Neural cell (in vitro differentiated cells): Measurements from ENCODE around the gene EHMT1. TPM values are rescaled to one million over a fixed set of nuclear protein-coding genes. Genes with fewer than 3 reads are reported as not detected.
"Not testable (repeated sequence)": the region's sequence is repeated elsewhere in the genome, so short reads cannot be mapped to it uniquely, and the experiment has no call there.

Experiments
- H2AFZ ChIP-seq: fragments of 200-600, 300-800 bp; sonication (generic), shearing (Covaris generic); 2 replicates; pipeline ENCODE4 v1.6.0; 2014; ENCODE audit warnings: low read depth, mild to moderate bottlenecking, antibody characterized with exemption, low read length, moderate library complexity
- H3F3A ChIP-seq: fragments of 200-600 bp; shearing (Covaris generic); 2 replicates; pipeline ENCODE4 v1.6.1; 2016; ENCODE audit warnings: mild to moderate bottlenecking, moderate library complexity, mixed read lengths, antibody characterized with exemption, low read length; ENCODE audit not compliant: insufficient read depth, poor library complexity, severe bottlenecking
- H3K27ac ChIP-seq: fragments of 200-600, 300-800 bp; sonication (generic), shearing (Covaris generic); 2 replicates; pipeline ENCODE4 v1.5.1; 2014; ENCODE audit warnings: mild to moderate bottlenecking, low read length, moderate library complexity
- H3K27me3 ChIP-seq: fragments of 300-800, 200-600 bp; sonication (generic), shearing (Covaris generic); 2 replicates; pipeline ENCODE4 v1.6.0; 2014; ENCODE audit warnings: mild to moderate bottlenecking, low read depth, low read length, moderate library complexity; ENCODE audit not compliant: insufficient read depth
- H3K36me3 ChIP-seq: fragments of 300-800, 200-600 bp; sonication (generic), shearing (Covaris generic); 2 replicates; pipeline ENCODE4 v1.5.1; 2014; ENCODE audit warnings: mild to moderate bottlenecking, antibody characterized with exemption, low read length, moderate library complexity; ENCODE audit not compliant: insufficient read depth
- H3K4me2 ChIP-seq: fragments of 300-800, 200-600 bp; sonication (generic), shearing (Covaris generic); 2 replicates; pipeline ENCODE4 v1.6.0; 2014; ENCODE audit warnings: mild to moderate bottlenecking, low read length
- H3K4me3 ChIP-seq: fragments of 300-800, 200-600 bp; sonication (generic), shearing (Covaris generic); 2 replicates; pipeline ENCODE4 v1.5.1; 2014; ENCODE audit warnings: mild to moderate bottlenecking, low read length, moderate library complexity
- H3K79me2 ChIP-seq: fragments of 200-600 bp; shearing (Covaris generic); replicated peaks from 2 replicates; pipeline ENCODE4 v1.6.0; 2014; ENCODE audit warnings: mild to moderate bottlenecking, low read length, moderate library complexity; ENCODE audit not compliant: insufficient read depth
- H3K9ac ChIP-seq: fragments of 300-800, 200-600 bp; sonication (generic), shearing (Covaris generic); 2 replicates; pipeline ENCODE4 v1.6.1; 2016; ENCODE audit warnings: mild to moderate bottlenecking, low read length, mixed read lengths
- H3K9me2 ChIP-seq: fragments of 200-600 bp; shearing (Covaris generic); 2 replicates; pipeline ENCODE4 v1.6.1; 2016; ENCODE audit warnings: mild to moderate bottlenecking, low read length, mixed read lengths; ENCODE audit not compliant: insufficient read depth
- H3K9me3 ChIP-seq: fragments of 200-600, 300-800 bp; sonication (generic), shearing (Covaris generic); 2 replicates; pipeline ENCODE4 v1.6.1; 2016; ENCODE audit warnings: mild to moderate bottlenecking, mixed run types, low read length, moderate library complexity, mixed read lengths
- H4K20me1 ChIP-seq: fragments of 200-600 bp; shearing (Covaris generic); 2 replicates; pipeline ENCODE4 v1.6.1; 2016; ENCODE audit warnings: mild to moderate bottlenecking, mixed run types; ENCODE audit not compliant: insufficient read depth
- EP300 ChIP-seq: fragments of 450-650 bp; conservative IDR thresholded peaks from 2 replicates; pipeline ENCODE4 v1.6.1; 2014; ENCODE audit warnings: antibody characterized with exemption, mild to moderate bottlenecking, moderate library complexity; ENCODE audit not compliant: poor library complexity, severe bottlenecking
- EZH2 ChIP-seq: fragments of 200-600, 300-800 bp; shearing (Covaris generic), sonication (generic); IDR thresholded peaks from 2 replicates; pipeline ENCODE4 v1.6.1; 2014; ENCODE audit warnings: antibody characterized with exemption, low read length, borderline replicate concordance, mild to moderate bottlenecking; ENCODE audit not compliant: insufficient read depth, poor library complexity, severe bottlenecking
- MXI1 ChIP-seq: fragments of 450-650 bp; conservative IDR thresholded peaks from 2 replicates; pipeline ENCODE4 v1.6.1; 2014; ENCODE audit warnings: antibody characterized with exemption, mild to moderate bottlenecking; ENCODE audit not compliant: poor library complexity, severe bottlenecking
- POLR2AphosphoS5 ChIP-seq: IDR thresholded peaks from 2 replicates; pipeline ENCODE4 v1.6.1; 2012
- RAD21 ChIP-seq: fragments of 450-650 bp; conservative IDR thresholded peaks from 2 replicates; pipeline ENCODE4 v1.6.1; 2014; ENCODE audit warnings: antibody characterized with exemption, mild to moderate bottlenecking, moderate library complexity
- SMC3 ChIP-seq: fragments of 450-650 bp; conservative IDR thresholded peaks from 2 replicates; pipeline ENCODE4 v1.6.1; 2014; ENCODE audit warnings: antibody characterized with exemption, mild to moderate bottlenecking, moderate library complexity; ENCODE audit not compliant: poor library complexity
- TAF1 ChIP-seq: IDR thresholded peaks from 2 replicates; pipeline ENCODE4 v1.6.1; 2012; ENCODE audit warnings: low read depth
- polyA plus RNA-seq: library from polyadenylated mRNA; depleted of rRNA; stranded (reverse); fragments of >200 nt; gene quantifications from 2 replicates; pipeline ENCODE4 v1.2.3, GENCODE V29; 2014
- TF ChIP-seq, protein P1 (sequence below): IDR thresholded peaks from 2 replicates; pipeline ENCODE4 v1.6.1; 2012; ENCODE audit warnings: borderline replicate concordance
- TF ChIP-seq, protein P2 (sequence below): fragments of 450-650 bp; IDR thresholded peaks from 2 replicates; pipeline ENCODE4 v1.5.1; 2014; ENCODE audit warnings: antibody characterized with exemption, mild to moderate bottlenecking, moderate library complexity; ENCODE audit not compliant: poor library complexity, severe bottlenecking

EHMT1 gene
- polyA plus RNA-seq, 1 donor from 2014 or later = 53.0 TPM

DNA sequence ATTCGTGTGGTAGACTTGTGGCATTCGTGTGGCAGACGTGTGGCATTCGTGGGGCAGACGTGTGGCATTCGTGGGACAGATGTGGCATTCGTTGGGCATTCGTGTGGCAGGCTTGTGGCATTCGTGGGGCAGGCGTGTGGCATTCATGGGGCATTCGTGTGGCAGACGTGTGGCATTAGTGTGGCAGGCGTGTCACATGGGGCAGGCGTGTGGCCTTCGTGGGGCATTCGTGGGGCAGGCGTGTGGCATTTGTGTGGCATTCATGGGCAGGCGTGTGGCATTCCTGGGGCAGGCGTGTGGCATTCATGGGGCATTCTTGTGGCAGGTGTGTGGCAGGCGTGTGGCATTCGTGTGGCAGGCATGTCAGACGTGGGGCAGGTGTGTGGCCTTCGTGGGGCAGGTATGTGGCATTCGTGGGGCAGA, 106.0 kb downstream of the EHMT1 start:
- Histone ChIP-seq H3K9me2 (no peaks in the 10 kb centered on the region), H3K9ac (no peak overlapping the region), H3K9me3 (peaks cover 5% of the 10 kb centered on the region), H3K27me3 (no peaks in the 10 kb centered on the region), H3K4me2 (no peak overlapping the region), H3K79me2 (peaks cover 19% of the 10 kb centered on the region), H3F3A (no peaks in the 10 kb centered on the region), H3K4me3 (no peak overlapping the region), H3K36me3 (peaks cover 8% of the 10 kb centered on the region), H2AFZ (no peak overlapping the region), H4K20me1 (no peaks in the 10 kb centered on the region), H3K27ac (no peak overlapping the region)
- no peak for TF ChIP-seq TAF1

DNA sequence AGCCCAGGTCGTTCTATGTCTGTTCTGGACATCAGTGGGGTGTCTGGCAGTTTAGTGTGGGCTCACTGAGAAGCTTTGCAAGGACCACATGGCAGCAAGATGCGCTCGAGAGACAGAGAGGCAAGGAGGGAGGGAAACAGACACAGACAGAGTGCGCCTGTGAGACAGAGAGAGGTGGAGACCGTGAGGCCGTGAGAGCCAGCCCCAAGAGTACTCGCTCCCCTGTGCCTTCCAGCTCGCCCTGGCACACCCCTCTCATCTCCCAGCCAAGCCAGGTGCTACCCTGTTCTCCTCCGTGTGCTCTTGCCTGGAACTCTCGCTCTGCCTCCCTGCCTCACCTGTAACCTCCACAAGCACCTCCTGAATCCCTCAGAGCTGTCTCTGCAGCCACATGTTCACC, 106.8 kb downstream of the EHMT1 start:
- no peak overlapping the region for H3K27ac ChIP-seq
- no peak overlapping the region for H3K9ac ChIP-seq
- H3K9me3 ChIP-seq = peaks cover 5% of the 10 kb centered on the region
- H3K9me2 ChIP-seq = no peaks in the 10 kb centered on the region
- no peak overlapping the region for H3K4me3 ChIP-seq
- peaks cover 10% of the 10 kb centered on the region for H3K36me3 ChIP-seq
- no peaks in the 10 kb centered on the region for H4K20me1 ChIP-seq
- peaks cover 19% of the 10 kb centered on the region for H3K79me2 ChIP-seq
- no peak overlapping the region for H2AFZ ChIP-seq
- TF ChIP-seq MXI1 (no peak), SMC3 (no peak)
- H3F3A ChIP-seq = no peaks in the 10 kb centered on the region
- no peaks in the 10 kb centered on the region for H3K27me3 ChIP-seq
- H3K4me2 ChIP-seq = no peak overlapping the region

DNA sequence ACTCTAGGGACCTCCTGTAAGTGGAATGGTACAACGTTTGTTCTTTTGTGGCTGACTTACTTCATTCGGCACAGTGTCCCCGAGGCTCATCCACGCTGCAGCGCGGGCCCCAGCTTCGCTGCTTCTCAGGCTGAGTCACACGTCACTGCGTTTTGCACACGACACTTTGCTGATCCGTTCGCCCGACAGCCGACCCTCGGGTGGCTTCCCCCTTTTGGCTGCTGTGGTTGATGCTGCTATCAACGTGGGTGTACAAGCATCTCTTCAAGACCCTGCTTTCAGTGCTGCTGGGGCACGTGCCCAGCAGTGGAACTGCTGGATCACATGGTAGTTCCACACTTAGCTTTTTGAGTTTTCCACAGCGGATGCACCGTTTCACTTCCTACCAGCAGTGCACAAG, 107.5 kb downstream of the EHMT1 start:
- not testable (repeated sequence) for H4K20me1 ChIP-seq, H2AFZ ChIP-seq, H3K27ac ChIP-seq, H3K27me3 ChIP-seq, H3K4me3 ChIP-seq, H3K9ac ChIP-seq, H3K9me2 ChIP-seq, H3K4me2 ChIP-seq, H3F3A ChIP-seq, H3K9me3 ChIP-seq
- Histone ChIP-seq H3K36me3 (peaks cover 12% of the 10 kb centered on the region), H3K79me2 (peaks cover 19% of the 10 kb centered on the region)

DNA sequence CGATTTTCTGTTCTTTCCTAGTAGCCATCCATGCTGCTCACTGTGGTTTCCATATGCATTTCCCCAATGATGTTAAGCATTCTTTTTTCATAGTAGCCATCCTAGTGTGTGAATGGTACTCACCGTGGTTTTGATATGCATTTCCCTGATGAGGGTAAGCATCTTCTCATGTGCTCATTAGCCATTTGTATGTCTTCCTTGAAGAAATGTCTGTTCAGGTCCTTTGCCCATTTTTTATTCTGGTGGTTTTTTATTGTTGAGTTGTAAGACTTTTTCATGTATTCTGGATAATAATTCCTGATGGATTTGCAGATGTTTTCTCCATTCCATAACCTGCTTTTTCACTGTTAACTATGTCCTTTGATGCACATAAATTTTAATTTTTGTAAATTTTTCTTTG, 108.0 kb downstream of the EHMT1 start:
- Histone ChIP-seq H4K20me1 (no peaks in the 10 kb centered on the region), H3K4me3 (no peak overlapping the region), H3F3A (no peaks in the 10 kb centered on the region), H2AFZ (no peak overlapping the region), H3K36me3 (peaks cover 12% of the 10 kb centered on the region), H3K27me3 (no peaks in the 10 kb centered on the region), H3K9ac (no peak overlapping the region), H3K27ac (no peak overlapping the region), H3K79me2 (peaks cover 15% of the 10 kb centered on the region), H3K9me3 (peaks cover 5% of the 10 kb centered on the region), H3K9me2 (no peaks in the 10 kb centered on the region), H3K4me2 (no peak overlapping the region)
- no peak for TF ChIP-seq EZH2
- TF ChIP-seq, protein P1, sequence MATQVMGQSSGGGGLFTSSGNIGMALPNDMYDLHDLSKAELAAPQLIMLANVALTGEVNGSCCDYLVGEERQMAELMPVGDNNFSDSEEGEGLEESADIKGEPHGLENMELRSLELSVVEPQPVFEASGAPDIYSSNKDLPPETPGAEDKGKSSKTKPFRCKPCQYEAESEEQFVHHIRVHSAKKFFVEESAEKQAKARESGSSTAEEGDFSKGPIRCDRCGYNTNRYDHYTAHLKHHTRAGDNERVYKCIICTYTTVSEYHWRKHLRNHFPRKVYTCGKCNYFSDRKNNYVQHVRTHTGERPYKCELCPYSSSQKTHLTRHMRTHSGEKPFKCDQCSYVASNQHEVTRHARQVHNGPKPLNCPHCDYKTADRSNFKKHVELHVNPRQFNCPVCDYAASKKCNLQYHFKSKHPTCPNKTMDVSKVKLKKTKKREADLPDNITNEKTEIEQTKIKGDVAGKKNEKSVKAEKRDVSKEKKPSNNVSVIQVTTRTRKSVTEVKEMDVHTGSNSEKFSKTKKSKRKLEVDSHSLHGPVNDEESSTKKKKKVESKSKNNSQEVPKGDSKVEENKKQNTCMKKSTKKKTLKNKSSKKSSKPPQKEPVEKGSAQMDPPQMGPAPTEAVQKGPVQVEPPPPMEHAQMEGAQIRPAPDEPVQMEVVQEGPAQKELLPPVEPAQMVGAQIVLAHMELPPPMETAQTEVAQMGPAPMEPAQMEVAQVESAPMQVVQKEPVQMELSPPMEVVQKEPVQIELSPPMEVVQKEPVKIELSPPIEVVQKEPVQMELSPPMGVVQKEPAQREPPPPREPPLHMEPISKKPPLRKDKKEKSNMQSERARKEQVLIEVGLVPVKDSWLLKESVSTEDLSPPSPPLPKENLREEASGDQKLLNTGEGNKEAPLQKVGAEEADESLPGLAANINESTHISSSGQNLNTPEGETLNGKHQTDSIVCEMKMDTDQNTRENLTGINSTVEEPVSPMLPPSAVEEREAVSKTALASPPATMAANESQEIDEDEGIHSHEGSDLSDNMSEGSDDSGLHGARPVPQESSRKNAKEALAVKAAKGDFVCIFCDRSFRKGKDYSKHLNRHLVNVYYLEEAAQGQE = no peak
- no peak for TF ChIP-seq SMC3
- TF ChIP-seq EP300 = no peak
- no peak for TF ChIP-seq RAD21
- TF ChIP-seq, protein P2, sequence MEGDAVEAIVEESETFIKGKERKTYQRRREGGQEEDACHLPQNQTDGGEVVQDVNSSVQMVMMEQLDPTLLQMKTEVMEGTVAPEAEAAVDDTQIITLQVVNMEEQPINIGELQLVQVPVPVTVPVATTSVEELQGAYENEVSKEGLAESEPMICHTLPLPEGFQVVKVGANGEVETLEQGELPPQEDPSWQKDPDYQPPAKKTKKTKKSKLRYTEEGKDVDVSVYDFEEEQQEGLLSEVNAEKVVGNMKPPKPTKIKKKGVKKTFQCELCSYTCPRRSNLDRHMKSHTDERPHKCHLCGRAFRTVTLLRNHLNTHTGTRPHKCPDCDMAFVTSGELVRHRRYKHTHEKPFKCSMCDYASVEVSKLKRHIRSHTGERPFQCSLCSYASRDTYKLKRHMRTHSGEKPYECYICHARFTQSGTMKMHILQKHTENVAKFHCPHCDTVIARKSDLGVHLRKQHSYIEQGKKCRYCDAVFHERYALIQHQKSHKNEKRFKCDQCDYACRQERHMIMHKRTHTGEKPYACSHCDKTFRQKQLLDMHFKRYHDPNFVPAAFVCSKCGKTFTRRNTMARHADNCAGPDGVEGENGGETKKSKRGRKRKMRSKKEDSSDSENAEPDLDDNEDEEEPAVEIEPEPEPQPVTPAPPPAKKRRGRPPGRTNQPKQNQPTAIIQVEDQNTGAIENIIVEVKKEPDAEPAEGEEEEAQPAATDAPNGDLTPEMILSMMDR = no peak
- TF ChIP-seq MXI1 = no peak
- no peak for TF ChIP-seq TAF1
- TF ChIP-seq POLR2AphosphoS5 = no peak
